ENCODE data around the gene ICAM4. TPM values are rescaled to one million over a fixed set of nuclear protein-coding genes. Genes with fewer than 3 reads are reported as not detected.
"Not testable (repeated sequence)": the region's sequence is repeated elsewhere in the genome, so short reads cannot be mapped to it uniquely, and the experiment has no call there.

Gene ICAM4
- total RNA-seq, 1 donor from 2014 or later = 5.3 TPM

GRCh38 chr19:10335352-10335985 lies 48.7 kb downstream of the ICAM4 start:
- no peaks in the 10 kb centered on the region for H3K9me3 Mint-ChIP-seq
- no peak for DNase-seq (ENCODE audit: extremely low spot score, unreplicated experiment)
- H3K4me1 Mint-ChIP-seq (ENCODE audit: unreplicated experiment) = peaks cover 13% of the 10 kb centered on the region
- peaks cover 4% of the 10 kb centered on the region for H3K27me3 Mint-ChIP-seq
- no peaks in the 10 kb centered on the region for H3K36me3 Mint-ChIP-seq
- TF ChIP-seq, protein P1, sequence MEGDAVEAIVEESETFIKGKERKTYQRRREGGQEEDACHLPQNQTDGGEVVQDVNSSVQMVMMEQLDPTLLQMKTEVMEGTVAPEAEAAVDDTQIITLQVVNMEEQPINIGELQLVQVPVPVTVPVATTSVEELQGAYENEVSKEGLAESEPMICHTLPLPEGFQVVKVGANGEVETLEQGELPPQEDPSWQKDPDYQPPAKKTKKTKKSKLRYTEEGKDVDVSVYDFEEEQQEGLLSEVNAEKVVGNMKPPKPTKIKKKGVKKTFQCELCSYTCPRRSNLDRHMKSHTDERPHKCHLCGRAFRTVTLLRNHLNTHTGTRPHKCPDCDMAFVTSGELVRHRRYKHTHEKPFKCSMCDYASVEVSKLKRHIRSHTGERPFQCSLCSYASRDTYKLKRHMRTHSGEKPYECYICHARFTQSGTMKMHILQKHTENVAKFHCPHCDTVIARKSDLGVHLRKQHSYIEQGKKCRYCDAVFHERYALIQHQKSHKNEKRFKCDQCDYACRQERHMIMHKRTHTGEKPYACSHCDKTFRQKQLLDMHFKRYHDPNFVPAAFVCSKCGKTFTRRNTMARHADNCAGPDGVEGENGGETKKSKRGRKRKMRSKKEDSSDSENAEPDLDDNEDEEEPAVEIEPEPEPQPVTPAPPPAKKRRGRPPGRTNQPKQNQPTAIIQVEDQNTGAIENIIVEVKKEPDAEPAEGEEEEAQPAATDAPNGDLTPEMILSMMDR (conservative IDR thresholded peaks at IDR 0.05) = no peak
- no peak overlapping the region for H3K27ac Mint-ChIP-seq
- no peak overlapping the region for H3K4me3 Mint-ChIP-seq

- peaks cover 13% of the 10 kb centered on the region for H3K4me1 Mint-ChIP-seq (ENCODE audit: unreplicated experiment)
- not testable (repeated sequence) for H3K27ac Mint-ChIP-seq; H3K4me3 Mint-ChIP-seq; H3K9me3 Mint-ChIP-seq; H3K36me3 Mint-ChIP-seq; H3K27me3 Mint-ChIP-seq; DNase-seq (ENCODE audit: extremely low spot score, unreplicated experiment)
Measured at GRCh38 chr19:10336725-10337124, 50.0 kb downstream of the ICAM4 start.

Other genes with a start within 250 kb of the ICAM4 start
- gene SHFL, start 200.6 kb upstream of the ICAM4 start, total RNA-seq (ENCODE audit: low replicate concordance) = 16.8 and 18.9 TPM in 2 replicates
- 0.27 TPM in 1 of 2 replicates, not detected in the other for gene ANGPTL6, start 184.3 kb upstream of the ICAM4 start, total RNA-seq (ENCODE audit: low replicate concordance)
- 59.2 and 62.4 TPM in 2 replicates for gene PPAN, start 180.6 kb upstream of the ICAM4 start, total RNA-seq (ENCODE audit: low replicate concordance)
- gene P2RY11, start 175.3 kb upstream of the ICAM4 start, total RNA-seq (ENCODE audit: low replicate concordance) = 22.7 and 26.0 TPM in 2 replicates
- 179 and 215 TPM in 2 replicates for gene EIF3G, start 167.1 kb upstream of the ICAM4 start, total RNA-seq (ENCODE audit: low replicate concordance)
- 85.0 and 167 TPM in 2 replicates for gene DNMT1, start 92.0 kb upstream of the ICAM4 start, total RNA-seq (ENCODE audit: low replicate concordance)
- 8.0 and 23.3 TPM in 2 replicates for gene S1PR2, start 55.6 kb upstream of the ICAM4 start, total RNA-seq (ENCODE audit: low replicate concordance)
- 67.3 and 68.0 TPM in 2 replicates for gene MRPL4, start 34.7 kb upstream of the ICAM4 start, total RNA-seq (ENCODE audit: low replicate concordance)
- gene ICAM1, start 15.8 kb upstream of the ICAM4 start, total RNA-seq (ENCODE audit: low replicate concordance) = 3.3 and 3.6 TPM in 2 replicates
- 2.3 and 3.8 TPM in 2 replicates for gene ICAM5, start 3.0 kb downstream of the ICAM4 start, total RNA-seq (ENCODE audit: low replicate concordance)
- 5.5 and 17.0 TPM in 2 replicates for gene ZGLP1, start 22.9 kb downstream of the ICAM4 start, total RNA-seq (ENCODE audit: low replicate concordance)
- 18.8 and 23.3 TPM in 2 replicates for gene FDX2, start 29.1 kb downstream of the ICAM4 start, total RNA-seq (ENCODE audit: low replicate concordance)
- gene RAVER1, start 46.6 kb downstream of the ICAM4 start, total RNA-seq (ENCODE audit: low replicate concordance) = 42.5 and 48.4 TPM in 2 replicates
- gene ICAM3, start 52.7 kb downstream of the ICAM4 start, total RNA-seq (ENCODE audit: low replicate concordance) = 5.8 and 8.2 TPM in 2 replicates
- gene TYK2, start 93.6 kb downstream of the ICAM4 start, total RNA-seq (ENCODE audit: low replicate concordance) = 96.6 and 131 TPM in 2 replicates
- 125 and 126 TPM in 2 replicates for gene CDC37, start 116.6 kb downstream of the ICAM4 start, total RNA-seq (ENCODE audit: low replicate concordance)
- 0.90 and 1.6 TPM in 2 replicates for gene PDE4A, start 133.6 kb downstream of the ICAM4 start, total RNA-seq (ENCODE audit: low replicate concordance)
- 49.7 and 71.2 TPM in 2 replicates for gene KEAP1, start 216.4 kb downstream of the ICAM4 start, total RNA-seq (ENCODE audit: low replicate concordance)
- gene S1PR5, start 230.5 kb downstream of the ICAM4 start, total RNA-seq (ENCODE audit: low replicate concordance) = 0.21 and 1.1 TPM in 2 replicates

Measured in type B pancreatic cell (in vitro differentiated cells).